Neural progenitor cell (in vitro differentiated cells): ENCODE results near the gene PHLPP1. TPM values are rescaled to one million over a fixed set of nuclear protein-coding genes. Genes with fewer than 3 reads are reported as not detected.
A peak's percentile ranks its signal among the peaks of the same experiment; 100 is the strongest.

Experiments used
- DNase-seq: peaks from one replicate; pipeline ENCODE4 v3.0.0-alpha.2; 2016; ENCODE audit warnings: low spot score
- H2AFZ ChIP-seq: fragments of 200-600 bp; sonication (generic); replicated peaks from 2 replicates; pipeline ENCODE4 v1.6.1; 2016; ENCODE audit warnings: antibody characterized with exemption
- H3F3A ChIP-seq: fragments of 200-600 bp; sonication (generic); 2 replicates; pipeline ENCODE4 v1.6.1; 2016; ENCODE audit warnings: antibody characterized with exemption, low read depth
- H3K27ac ChIP-seq: fragments of 200-600 bp; sonication (generic); 2 replicates; pipeline ENCODE4 v1.5.1; 2016; ENCODE audit warnings: mild to moderate bottlenecking
- H3K27me3 ChIP-seq: fragments of 200-600 bp; sonication (generic); 2 replicates; pipeline ENCODE4 v1.6.1; 2016; ENCODE audit warnings: mild to moderate bottlenecking, moderate library complexity
- H3K36me3 ChIP-seq: fragments of 200-600 bp; sonication (generic); 2 replicates; pipeline ENCODE4 v1.5.1; 2016
- H3K4me1 ChIP-seq: fragments of 200-600 bp; sonication (generic); 2 replicates; pipeline ENCODE4 v1.6.1; 2016; ENCODE audit warnings: mixed run types
- H3K4me2 ChIP-seq: fragments of 200-600 bp; sonication (generic); 2 replicates; pipeline ENCODE4 v1.6.1; 2016
- H3K4me3 ChIP-seq: fragments of 200-600 bp; sonication (generic); 2 replicates; pipeline ENCODE4 v1.5.1; 2016
- H3K79me2 ChIP-seq: fragments of 200-600 bp; sonication (generic); 2 replicates; pipeline ENCODE4 v1.6.1; 2016; ENCODE audit warnings: low read depth
- H3K9ac ChIP-seq: fragments of 200-600 bp; sonication (generic); 2 replicates; pipeline ENCODE4 v1.6.1; 2016
- H3K9me3 ChIP-seq: fragments of 200-600 bp; sonication (generic); 2 replicates; pipeline ENCODE4 v1.5.1; 2016; ENCODE audit warnings: low read depth
- H4K20me1 ChIP-seq: fragments of 200-600 bp; sonication (generic); 2 replicates; pipeline ENCODE4 v1.6.1; 2016; ENCODE audit warnings: low read depth
- H3K27ac Mint-ChIP-seq: 3 replicates; pipeline ENCODE4 v1.8.0; 2021; ENCODE audit warnings: mixed read lengths
- H3K27me3 Mint-ChIP-seq: 2 replicates; pipeline ENCODE4 v1.8.0; 2022; ENCODE audit warnings: low read depth, mild to moderate bottlenecking, inconsistent platforms, moderate library complexity, mixed read lengths; ENCODE audit not compliant: insufficient read depth
- H3K36me3 Mint-ChIP-seq: 3 replicates; pipeline ENCODE4 v1.8.0; 2021; ENCODE audit warnings: mixed read lengths
- H3K4me1 Mint-ChIP-seq: 3 replicates; pipeline ENCODE4 v1.8.0; 2021; ENCODE audit warnings: mixed read lengths
- H3K4me3 Mint-ChIP-seq: 3 replicates; pipeline ENCODE4 v1.8.0; 2021; ENCODE audit warnings: mild to moderate bottlenecking, moderate library complexity, mixed read lengths
- H3K9me3 Mint-ChIP-seq: 3 replicates; pipeline ENCODE4 v1.8.0; 2020; ENCODE audit warnings: mixed read lengths
- CTCF ChIP-seq: fragments of 200-600 bp; sonication (generic); IDR thresholded peaks from 2 replicates; pipeline ENCODE4 v1.5.1; 2017; ENCODE audit warnings: antibody characterized with exemption, mild to moderate bottlenecking
- EZH2 ChIP-seq: fragments of 200-600 bp; sonication (generic); IDR thresholded peaks from 2 replicates; pipeline ENCODE4 v1.6.1; 2017; ENCODE audit warnings: antibody characterized with exemption, mild to moderate bottlenecking, moderate library complexity
- EZH2phosphoT487 ChIP-seq: fragments of 200-600 bp; sonication (generic); IDR thresholded peaks from 2 replicates; pipeline ENCODE4 v1.6.1; 2017; ENCODE audit warnings: antibody characterized with exemption
- total RNA-seq: library from RNA; depleted of rRNA; stranded (reverse); fragments of >200 nt; gene quantifications from 2 replicates; pipeline ENCODE4 v1.2.3, GENCODE V29; 2015; ENCODE audit warnings: low replicate concordance

The PHLPP1 gene
- total RNA-seq, 1 donor from 2014 or later = 20.8 TPM

GRCh38 chr18:62842898-62843297 lies 127.6 kb downstream of the PHLPP1 start:
- peaks cover 3% of the 10 kb centered on the region for H3F3A ChIP-seq
- no peak overlapping the region for H3K4me3 ChIP-seq
- H3K4me2 ChIP-seq = no peak overlapping the region
- H3K27ac ChIP-seq = no peak overlapping the region
- Mint-ChIP-seq H3K36me3 (peaks cover 15% of the 10 kb centered on the region), H3K27ac (no peak overlapping the region), H3K9me3 (no peaks in the 10 kb centered on the region), H3K4me1 (peaks cover 23% of the 10 kb centered on the region), H3K27me3 (peaks cover 3% of the 10 kb centered on the region), H3K4me3 (no peak overlapping the region)
- no peak for DNase-seq
- H3K79me2 ChIP-seq = peaks cover 23% of the 10 kb centered on the region
- H3K27me3 ChIP-seq = no peaks in the 10 kb centered on the region
- peaks cover 6% of the 10 kb centered on the region for H4K20me1 ChIP-seq
- H3K9me3 ChIP-seq = no peaks in the 10 kb centered on the region
- peaks cover 17% of the 10 kb centered on the region for H3K4me1 ChIP-seq
- H3K36me3 ChIP-seq = no peaks in the 10 kb centered on the region
- no peak overlapping the region for H3K9ac ChIP-seq
- TF ChIP-seq EZH2phosphoT487 = no peak
- TF ChIP-seq CTCF = no peak
- no peak for TF ChIP-seq EZH2
- no peak overlapping the region for H2AFZ ChIP-seq

- Histone ChIP-seq H3K36me3 (no peaks in the 10 kb centered on the region), H4K20me1 (peaks cover 6% of the 10 kb centered on the region), H3K4me2 (no peak overlapping the region), H3K9me3 (no peaks in the 10 kb centered on the region), H2AFZ (no peak overlapping the region), H3K79me2 (peaks cover 17% of the 10 kb centered on the region), H3K4me1 (peaks cover 9% of the 10 kb centered on the region), H3K27ac (no peak overlapping the region), H3K4me3 (no peak overlapping the region), H3K9ac (no peak overlapping the region), H3K27me3 (no peaks in the 10 kb centered on the region), H3F3A (no peaks in the 10 kb centered on the region)
- no peaks in the 10 kb centered on the region for H3K9me3 Mint-ChIP-seq
- no peak overlapping the region for H3K4me3 Mint-ChIP-seq
- H3K27me3 Mint-ChIP-seq = peaks cover 4% of the 10 kb centered on the region
- H3K4me1 Mint-ChIP-seq = peaks cover 15% of the 10 kb centered on the region
- no peak for DNase-seq
- peaks cover 12% of the 10 kb centered on the region for H3K36me3 Mint-ChIP-seq
- H3K27ac Mint-ChIP-seq = no peak overlapping the region
- TF ChIP-seq EZH2 = no peak
Measured at GRCh38 chr18:62844850-62845643, 129.7 kb downstream of the PHLPP1 start.

- H3K27me3 Mint-ChIP-seq = peaks cover 5% of the 10 kb centered on the region
- no peak overlapping the region for H3K4me3 Mint-ChIP-seq
- peaks cover 15% of the 10 kb centered on the region for H3K79me2 ChIP-seq
- H3F3A ChIP-seq = no peaks in the 10 kb centered on the region
- no peak overlapping the region for H3K27ac ChIP-seq
- H2AFZ ChIP-seq = no peak overlapping the region
- DNase-seq = no peak
- H4K20me1 ChIP-seq = peaks cover 6% of the 10 kb centered on the region
- no peak overlapping the region for H3K27ac Mint-ChIP-seq
- no peaks in the 10 kb centered on the region for H3K9me3 ChIP-seq
- no peak for TF ChIP-seq EZH2phosphoT487
- no peak for TF ChIP-seq EZH2
- TF ChIP-seq CTCF = no peak
- H3K4me2 ChIP-seq = no peak overlapping the region
- no peaks in the 10 kb centered on the region for H3K36me3 ChIP-seq
- no peaks in the 10 kb centered on the region for H3K27me3 ChIP-seq
- no peak overlapping the region for H3K4me3 ChIP-seq
- H3K9me3 Mint-ChIP-seq = no peaks in the 10 kb centered on the region
- H3K9ac ChIP-seq = no peak overlapping the region
- peaks cover 14% of the 10 kb centered on the region for H3K36me3 Mint-ChIP-seq
- peaks cover 9% of the 10 kb centered on the region for H3K4me1 ChIP-seq
- H3K4me1 Mint-ChIP-seq = peaks cover 15% of the 10 kb centered on the region
Measured at GRCh38 chr18:62846313-62846712, 131.0 kb downstream of the PHLPP1 start.

GRCh38 chr18:62847081-62847480 lies 131.7 kb downstream of the PHLPP1 start:
- no peak overlapping the region for H3K4me2 ChIP-seq
- peaks cover 14% of the 10 kb centered on the region for H3K79me2 ChIP-seq
- H3F3A ChIP-seq = no peaks in the 10 kb centered on the region
- TF ChIP-seq EZH2 = no peak
- TF ChIP-seq CTCF = no peak
- no peak for TF ChIP-seq EZH2phosphoT487
- H3K27me3 Mint-ChIP-seq = peaks cover 7% of the 10 kb centered on the region
- peak overlapping the region; percentile 13 for H3K27ac ChIP-seq
- H3K4me1 Mint-ChIP-seq = peaks cover 15% of the 10 kb centered on the region
- H3K27ac Mint-ChIP-seq = peak overlapping the region; percentile 76
- no peak overlapping the region for H3K9ac ChIP-seq
- no peaks in the 10 kb centered on the region for H3K27me3 ChIP-seq
- no peak overlapping the region for H3K4me3 ChIP-seq
- H3K9me3 ChIP-seq = no peaks in the 10 kb centered on the region
- no peak overlapping the region for H2AFZ ChIP-seq
- no peak overlapping the region for H3K4me3 Mint-ChIP-seq
- peaks cover 9% of the 10 kb centered on the region for H3K4me1 ChIP-seq
- peaks cover 16% of the 10 kb centered on the region for H3K36me3 Mint-ChIP-seq
- peaks cover 6% of the 10 kb centered on the region for H4K20me1 ChIP-seq
- no peaks in the 10 kb centered on the region for H3K36me3 ChIP-seq
- DNase-seq = peak; percentile 40
- H3K9me3 Mint-ChIP-seq = no peaks in the 10 kb centered on the region
